NT2/D1 (cell line): Measurements from ENCODE around the gene CTU2.

Source experiments
- DNase-seq: peaks from one replicate; pipeline ENCODE4 v3.0.0-alpha.2; 2011; ENCODE audit warnings: low read depth, low spot score
- H3K27me3 ChIP-seq: 2 replicates; pipeline ENCODE4 v1.6.0; 2011; ENCODE audit warnings: mild to moderate bottlenecking; ENCODE audit not compliant: insufficient read length, insufficient read depth
- H3K36me3 ChIP-seq: 2 replicates; pipeline ENCODE4 v1.6.1; 2011; ENCODE audit warnings: mild to moderate bottlenecking, low read length, mixed read lengths; ENCODE audit not compliant: insufficient read depth, insufficient read length
- H3K4me1 ChIP-seq: 2 replicates; pipeline ENCODE4 v1.5.1; 2011; ENCODE audit not compliant: insufficient read depth, insufficient read length
- H3K4me3 ChIP-seq: 2 replicates; pipeline ENCODE4 v1.5.1; 2011; ENCODE audit warnings: low read depth; ENCODE audit not compliant: insufficient read length
- H3K9ac ChIP-seq: 2 replicates; pipeline ENCODE4 v1.6.0; 2011; ENCODE audit warnings: low read depth; ENCODE audit not compliant: insufficient read length
- H3K9me3 ChIP-seq: 2 replicates; pipeline ENCODE4 v1.5.1; 2011; ENCODE audit warnings: mild to moderate bottlenecking, low read length; ENCODE audit not compliant: insufficient read depth
- SUZ12 ChIP-seq: IDR thresholded peaks from 2 replicates; pipeline ENCODE4 v1.6.1; 2011; ENCODE audit not compliant: insufficient read length, insufficient read depth; ENCODE audit errors: extremely low read depth
- YY1 ChIP-seq: IDR thresholded peaks from 2 replicates; pipeline ENCODE4 v1.6.1; 2011; ENCODE audit not compliant: insufficient read length, insufficient read depth
- ZNF274 ChIP-seq: IDR thresholded peaks from 2 replicates; pipeline ENCODE4 v1.6.1; 2011; ENCODE audit warnings: mild to moderate bottlenecking, low read depth, low read length

Gene CTU2

DNA sequence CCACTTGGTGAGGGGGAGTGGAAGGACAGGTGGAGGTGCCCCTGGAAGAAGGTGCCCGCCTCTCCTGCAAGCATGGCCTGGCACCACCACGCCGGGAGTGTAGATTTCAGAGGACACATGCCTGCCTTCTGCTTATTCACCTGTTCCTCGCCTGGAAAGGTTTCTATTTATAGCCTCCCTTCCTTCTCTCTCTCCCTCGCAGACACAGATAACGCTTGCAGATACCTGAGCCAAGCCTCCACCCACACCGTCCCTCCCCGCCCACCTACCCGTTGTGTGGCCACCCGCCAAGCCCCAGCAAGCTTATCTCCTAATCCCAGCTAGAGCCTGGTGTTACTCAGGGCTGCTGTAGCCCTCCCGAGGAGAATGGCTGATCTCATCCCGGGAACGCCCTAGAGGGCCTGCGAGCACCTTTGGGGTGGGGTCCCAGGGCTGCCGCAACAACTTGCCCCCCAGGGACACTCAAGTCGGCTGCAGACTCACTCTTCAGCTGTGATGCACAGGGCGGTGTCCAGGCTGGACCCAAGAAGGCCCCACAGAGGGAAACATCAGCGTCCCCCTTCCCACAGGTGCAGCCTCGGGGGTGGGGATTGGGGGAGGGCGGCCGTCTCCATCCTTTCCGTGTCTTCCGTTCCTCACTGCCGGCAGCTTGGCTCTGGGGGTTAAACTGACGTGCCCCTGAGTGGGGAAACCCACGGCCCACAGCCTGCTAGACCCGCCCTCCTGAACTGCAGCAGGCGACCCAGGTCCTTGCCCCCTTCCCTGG, 18.1 kb upstream of the CTU2 start:
- no peak for DNase-seq
- Histone ChIP-seq H3K4me1 (peaks cover 36% of the 10 kb centered on the region), H3K4me3 (no peak overlapping the region), H3K27me3 (peaks cover 61% of the 10 kb centered on the region), H3K9me3 (no peaks in the 10 kb centered on the region), H3K36me3 (no peaks in the 10 kb centered on the region), H3K9ac (peak overlapping the region; percentile 45)
- TF ChIP-seq YY1 (no peak), ZNF274 (no peak), SUZ12 (no peak)

DNA sequence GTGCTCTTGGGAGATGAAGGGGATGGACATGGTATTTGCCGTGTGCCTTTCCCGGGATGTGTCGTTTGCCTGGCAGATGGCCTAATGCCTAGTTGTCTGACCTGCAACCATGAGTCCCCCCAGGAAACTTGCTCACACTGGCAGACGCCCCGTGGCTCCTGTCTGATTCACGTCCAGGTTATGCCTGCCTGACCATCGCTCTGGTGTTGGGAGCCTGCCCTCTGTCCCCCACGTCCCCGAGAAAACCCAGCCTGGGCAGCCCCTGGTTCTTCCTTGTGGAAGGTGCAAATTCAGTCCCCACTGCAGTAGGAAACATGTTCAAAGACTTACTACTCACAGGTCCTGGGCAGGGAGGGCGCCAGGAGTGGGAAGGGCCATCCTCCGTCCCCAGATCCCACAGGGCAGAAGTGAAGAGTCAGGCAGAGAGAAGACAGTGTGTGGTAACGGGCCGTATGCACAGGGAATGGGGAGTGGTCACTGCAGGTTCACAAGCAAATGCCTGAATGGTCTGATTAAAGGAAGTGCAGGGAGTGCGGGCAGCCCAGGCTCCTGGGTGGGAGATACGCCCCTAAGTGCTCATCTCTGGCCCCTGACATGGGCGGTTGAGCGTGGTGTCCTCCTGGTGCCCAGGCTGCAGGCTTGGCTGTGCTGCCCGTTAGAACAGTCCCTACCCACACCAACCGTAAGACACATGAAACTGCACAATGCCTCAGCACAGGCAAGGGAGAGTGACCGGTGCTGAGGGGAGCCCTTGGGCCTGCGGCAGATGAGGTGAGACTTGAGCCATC, 15.8 kb upstream of the CTU2 start:
- Histone ChIP-seq H3K4me1 (peaks cover 29% of the 10 kb centered on the region), H3K9me3 (no peaks in the 10 kb centered on the region), H3K36me3 (peaks cover 7% of the 10 kb centered on the region), H3K9ac (peak overlapping the region; percentile 38), H3K27me3 (peaks cover 51% of the 10 kb centered on the region), H3K4me3 (no peak overlapping the region)
- TF ChIP-seq SUZ12, result no peak
- TF ChIP-seq ZNF274, result no peak
- no peak for TF ChIP-seq YY1
- DNase-seq, result no peak

- H3K9me3 ChIP-seq, result no peaks in the 10 kb centered on the region
- DNase-seq, result no peak
- peaks cover 44% of the 10 kb centered on the region for H3K27me3 ChIP-seq
- H3K4me1 ChIP-seq, result peaks cover 29% of the 10 kb centered on the region
- no peak for TF ChIP-seq ZNF274
- no peak for TF ChIP-seq YY1
- no peak for TF ChIP-seq SUZ12
- H3K9ac ChIP-seq, result no peak overlapping the region
- peaks cover 15% of the 10 kb centered on the region for H3K36me3 ChIP-seq
- H3K4me3 ChIP-seq, result no peak overlapping the region
Measured at GRCh38 chr16:88691129-88691813, 15.0 kb upstream of the CTU2 start.

DNA sequence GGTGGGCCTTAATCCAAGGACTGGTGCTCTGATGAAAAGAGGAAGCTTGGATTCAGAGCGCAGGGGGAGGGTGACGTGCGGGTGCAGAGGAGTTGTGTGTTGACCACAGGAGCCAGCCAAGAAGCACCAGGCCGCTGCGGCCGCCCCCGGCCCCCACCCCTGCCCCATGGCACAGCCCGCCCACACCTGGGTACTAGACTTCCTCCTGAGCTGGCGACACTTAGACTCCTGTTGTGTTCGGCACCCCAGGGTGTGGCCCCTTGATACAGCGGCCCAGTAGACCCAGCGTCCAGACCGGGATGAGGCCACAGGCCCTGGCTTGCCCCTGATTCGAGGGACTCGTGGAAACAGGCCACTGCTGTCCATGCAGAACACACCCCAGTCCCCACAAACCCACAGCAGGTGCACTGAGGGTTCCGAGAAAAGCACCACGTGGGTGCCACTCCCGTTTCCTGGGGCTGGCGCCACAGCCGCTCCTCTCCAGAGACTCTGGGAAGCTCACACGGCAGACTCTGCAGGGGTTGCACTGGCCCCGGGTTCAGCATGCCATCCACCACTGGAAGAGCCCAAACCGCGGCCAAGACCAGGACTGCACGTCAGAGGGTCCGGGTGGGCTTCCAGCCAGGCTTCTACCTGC, 14.3 kb upstream of the CTU2 start:
- Histone ChIP-seq H3K4me1 (peaks cover 24% of the 10 kb centered on the region), H3K4me3 (no peak overlapping the region), H3K36me3 (peaks cover 22% of the 10 kb centered on the region), H3K9ac (no peak overlapping the region), H3K27me3 (peaks cover 37% of the 10 kb centered on the region), H3K9me3 (no peaks in the 10 kb centered on the region)
- TF ChIP-seq ZNF274 (no peak), YY1 (no peak), SUZ12 (no peak)
- DNase-seq, result no peak

- Histone ChIP-seq H3K9me3 (no peaks in the 10 kb centered on the region), H3K4me3 (no peak overlapping the region), H3K4me1 (peaks cover 22% of the 10 kb centered on the region), H3K36me3 (peaks cover 31% of the 10 kb centered on the region), H3K9ac (no peak overlapping the region), H3K27me3 (peaks cover 29% of the 10 kb centered on the region)
- no peak for DNase-seq
- TF ChIP-seq ZNF274, result no peak
Measured at GRCh38 chr16:88692861-88693260, 13.4 kb upstream of the CTU2 start.

DNA sequence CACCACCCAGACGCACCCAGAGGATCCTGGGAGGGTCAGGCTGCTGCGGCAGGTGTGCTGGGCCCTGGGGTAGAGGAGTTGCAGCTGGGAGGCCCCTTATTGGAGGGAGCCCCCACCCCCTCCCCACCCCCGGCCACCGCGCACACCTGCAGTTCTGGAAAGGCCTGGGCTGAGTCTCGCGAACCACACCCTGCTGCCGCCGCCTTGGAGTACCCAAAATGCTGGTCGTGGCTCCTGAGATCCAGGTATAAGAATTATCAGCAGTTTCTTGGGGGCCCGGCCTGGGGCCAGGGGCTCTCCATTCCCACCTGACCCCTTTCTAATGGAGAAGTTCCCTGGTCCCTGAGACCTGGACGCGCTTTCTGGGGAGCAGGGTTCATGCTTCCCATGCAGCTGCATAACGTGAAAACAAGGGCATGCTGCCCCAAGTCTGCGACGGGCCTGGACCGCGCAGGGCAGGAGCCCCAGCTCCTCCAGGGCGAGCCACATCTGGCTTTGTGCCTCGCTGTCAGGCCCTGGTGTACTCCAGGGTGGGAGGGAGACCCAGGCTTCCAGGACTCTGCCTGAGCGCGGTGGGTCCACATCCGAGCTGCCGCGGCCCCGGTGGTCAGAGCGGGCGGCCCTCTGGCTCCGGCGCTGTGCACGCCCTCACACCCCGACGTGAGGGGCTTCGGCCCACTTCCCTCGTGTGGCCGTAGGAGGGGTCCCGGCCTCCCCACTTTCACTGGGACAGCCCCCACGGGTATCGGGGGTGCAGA, 12.7 kb upstream of the CTU2 start:
- peaks cover 15% of the 10 kb centered on the region for H3K4me1 ChIP-seq
- no peak for DNase-seq
- peaks cover 38% of the 10 kb centered on the region for H3K36me3 ChIP-seq
- TF ChIP-seq ZNF274, result no peak
- H3K27me3 ChIP-seq, result peaks cover 22% of the 10 kb centered on the region
- no peak overlapping the region for H3K4me3 ChIP-seq
- no peaks in the 10 kb centered on the region for H3K9me3 ChIP-seq
- no peak overlapping the region for H3K9ac ChIP-seq
